SJSA1 (cell line): ENCODE results near the gene GALNT15. TPM values are rescaled to one million over a fixed set of nuclear protein-coding genes. Genes with fewer than 3 reads are reported as not detected.

Experiments
- DNase-seq, 2 experiments: peaks; one replicate each; pipeline ENCODE4 v3.0.0-alpha.2; 2015 to 2020; ENCODE audit warnings: low spot score in 2 of 2, low read depth in 1 of 2
- H3K27ac ChIP-seq: fragments of 250-450 bp; sonication (Bioruptor Pico); 2 replicates; pipeline ENCODE4 v1.5.1; 2020; ENCODE audit warnings: mild to moderate bottlenecking, moderate library complexity
- H3K27me3 ChIP-seq: fragments of 250-450 bp; sonication (Bioruptor Pico); replicated peaks from 2 replicates; pipeline ENCODE4 v1.5.1; 2020; ENCODE audit warnings: mild to moderate bottlenecking, moderate library complexity
- H3K36me3 ChIP-seq: fragments of 250-450 bp; sonication (Bioruptor Pico); 2 replicates; pipeline ENCODE4 v1.5.1; 2020; ENCODE audit warnings: mild to moderate bottlenecking
- H3K4me1 ChIP-seq: fragments of 250-450 bp; sonication (Bioruptor Pico); replicated peaks from 2 replicates; pipeline ENCODE4 v1.6.1; 2021; ENCODE audit warnings: mild to moderate bottlenecking
- H3K4me3 ChIP-seq: fragments of 250-450 bp; sonication (Bioruptor Pico); 2 replicates; pipeline ENCODE4 v1.5.1; 2020; ENCODE audit warnings: mild to moderate bottlenecking
- H3K9me3 ChIP-seq: fragments of 250-450 bp; sonication (Bioruptor Pico); replicated peaks from 2 replicates; pipeline ENCODE4 v1.5.1; 2020; ENCODE audit warnings: mild to moderate bottlenecking
- total RNA-seq: library from RNA; depleted of rRNA; stranded (reverse); fragments of >200 nt; shearing (Covaris generic); gene quantifications from 2 replicates; pipeline ENCODE4 v1.2.3, GENCODE V29; 2014

Gene GALNT15
- total RNA-seq, 1 experiment from 2014 or later: 1.3 TPM

DNA sequence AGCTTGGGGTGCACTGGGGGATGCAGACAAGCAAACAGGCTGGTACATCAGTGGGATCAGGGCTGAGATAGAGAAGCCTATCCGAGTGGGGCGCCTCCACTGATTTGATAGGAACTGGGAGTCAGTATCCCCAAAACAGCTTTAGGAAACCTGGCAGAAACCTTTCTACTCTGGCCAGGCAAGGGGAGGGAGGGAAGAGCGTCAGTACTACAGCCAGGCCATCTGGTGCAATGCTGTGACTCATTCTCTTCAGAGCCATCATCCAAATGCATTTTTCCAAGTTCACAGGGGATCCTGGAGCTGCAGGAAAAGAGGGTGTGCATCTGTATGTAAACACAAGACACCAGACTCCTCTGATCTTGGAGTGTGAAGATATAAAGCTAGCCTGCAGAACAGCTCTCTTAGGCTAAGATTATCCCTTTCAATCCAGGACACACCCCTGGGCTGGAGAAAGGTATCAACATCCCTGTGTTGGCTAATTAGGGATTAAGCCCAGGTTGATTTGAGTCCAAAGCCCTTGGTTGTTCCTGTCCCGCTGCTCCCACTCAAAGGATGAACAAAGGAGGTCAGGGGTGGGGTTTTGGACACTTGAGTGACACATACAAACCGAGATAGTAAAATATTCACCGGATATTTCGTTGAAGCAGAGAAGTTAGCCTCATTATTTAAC lies 9.3 kb downstream of the GALNT15 start:
- peaks cover 49% of the 10 kb centered on the region for H3K4me1 ChIP-seq
- H3K27ac ChIP-seq: peak overlapping the region; percentile 51
- H3K9me3 ChIP-seq: no peaks in the 10 kb centered on the region
- DNase-seq: peak; percentile 63 to 66
- no peak overlapping the region for H3K4me3 ChIP-seq
- H3K27me3 ChIP-seq: no peaks in the 10 kb centered on the region
- H3K36me3 ChIP-seq: no peaks in the 10 kb centered on the region

DNA sequence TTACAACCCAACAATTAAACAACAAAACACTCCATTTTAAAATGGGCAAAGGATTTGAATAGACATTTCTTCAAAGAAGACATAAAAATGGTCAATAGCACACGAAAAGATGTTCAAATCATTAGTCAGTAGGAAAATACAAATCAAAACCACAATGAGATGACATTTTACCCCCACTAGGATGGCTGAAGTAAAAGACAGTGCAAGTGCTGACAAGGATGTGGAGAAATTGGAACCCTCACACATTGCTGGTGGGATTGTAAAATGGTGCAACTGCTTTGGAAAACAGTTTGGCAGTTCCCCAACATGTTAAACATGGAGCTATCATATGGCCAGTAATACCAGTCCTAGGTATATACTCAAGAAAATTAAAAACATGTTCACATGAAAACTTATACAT lies 11.6 kb downstream of the GALNT15 start:
- Histone ChIP-seq H3K27ac (no peak overlapping the region), H3K27me3 (no peaks in the 10 kb centered on the region), H3K9me3 (no peaks in the 10 kb centered on the region), H3K36me3 (no peaks in the 10 kb centered on the region), H3K4me3 (no peak overlapping the region), H3K4me1 (peaks cover 25% of the 10 kb centered on the region)
- no peak for DNase-seq

- no peak for DNase-seq
- no peaks in the 10 kb centered on the region for H3K27me3 ChIP-seq
- H3K4me3 ChIP-seq: no peak overlapping the region
- no peak overlapping the region for H3K27ac ChIP-seq
- H3K9me3 ChIP-seq: no peaks in the 10 kb centered on the region
- H3K4me1 ChIP-seq: peaks cover 23% of the 10 kb centered on the region
- H3K36me3 ChIP-seq: no peaks in the 10 kb centered on the region
Measured at GRCh38 chr3:16186565-16186964, 12.1 kb downstream of the GALNT15 start.

GRCh38 chr3:16187213-16187790 lies 12.8 kb downstream of the GALNT15 start:
- Histone ChIP-seq H3K4me3 (no peak overlapping the region), H3K4me1 (peaks cover 23% of the 10 kb centered on the region), H3K27me3 (no peaks in the 10 kb centered on the region), H3K9me3 (no peaks in the 10 kb centered on the region), H3K27ac (no peak overlapping the region), H3K36me3 (no peaks in the 10 kb centered on the region)
- no peak for DNase-seq

DNA sequence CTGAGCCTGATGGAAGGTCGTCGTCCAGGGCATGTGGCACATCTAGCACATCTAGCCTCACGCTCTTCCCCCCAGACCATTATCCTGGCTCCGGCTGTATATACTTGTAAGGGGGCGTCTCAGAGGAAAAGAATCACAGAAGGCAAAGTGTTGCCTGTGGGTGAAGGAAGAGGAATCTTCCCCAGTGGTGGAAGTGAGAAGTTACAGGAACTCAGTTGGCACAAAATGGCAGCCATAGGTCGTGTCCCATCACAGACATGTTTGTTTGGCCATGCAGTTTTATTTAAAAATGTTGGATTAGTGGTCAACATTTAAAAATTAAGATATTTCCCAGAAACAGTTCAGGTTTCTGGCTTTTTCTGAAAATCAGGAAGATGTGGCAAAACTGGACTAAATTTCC lies 13.6 kb downstream of the GALNT15 start:
- no peaks in the 10 kb centered on the region for H3K36me3 ChIP-seq
- peaks cover 20% of the 10 kb centered on the region for H3K4me1 ChIP-seq
- no peak for DNase-seq
- no peak overlapping the region for H3K4me3 ChIP-seq
- no peaks in the 10 kb centered on the region for H3K27me3 ChIP-seq
- H3K27ac ChIP-seq: no peak overlapping the region
- H3K9me3 ChIP-seq: no peaks in the 10 kb centered on the region

DNA sequence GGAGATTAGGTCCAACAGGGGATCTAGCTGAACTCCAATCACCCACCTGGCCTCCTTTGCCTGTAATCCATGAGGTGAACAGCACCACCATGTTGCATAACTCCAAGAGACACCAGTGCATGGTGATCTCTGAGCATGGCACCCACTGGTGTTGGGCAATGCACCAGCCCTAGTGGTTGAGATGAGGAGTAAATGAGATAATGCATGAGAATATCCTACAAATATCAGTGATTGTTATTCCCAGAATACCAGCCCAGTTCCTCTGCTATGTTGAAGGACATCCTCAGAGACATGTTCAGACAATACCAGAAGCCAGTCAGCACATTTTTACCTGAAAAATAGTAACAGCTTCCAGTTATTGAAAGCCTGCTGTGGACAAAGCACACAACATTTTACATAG lies 14.7 kb downstream of the GALNT15 start:
- Histone ChIP-seq H3K4me1 (peaks cover 9% of the 10 kb centered on the region), H3K36me3 (no peaks in the 10 kb centered on the region), H3K27me3 (no peaks in the 10 kb centered on the region), H3K27ac (no peak overlapping the region), H3K9me3 (no peaks in the 10 kb centered on the region), H3K4me3 (no peak overlapping the region)
- no peak for DNase-seq

DNA sequence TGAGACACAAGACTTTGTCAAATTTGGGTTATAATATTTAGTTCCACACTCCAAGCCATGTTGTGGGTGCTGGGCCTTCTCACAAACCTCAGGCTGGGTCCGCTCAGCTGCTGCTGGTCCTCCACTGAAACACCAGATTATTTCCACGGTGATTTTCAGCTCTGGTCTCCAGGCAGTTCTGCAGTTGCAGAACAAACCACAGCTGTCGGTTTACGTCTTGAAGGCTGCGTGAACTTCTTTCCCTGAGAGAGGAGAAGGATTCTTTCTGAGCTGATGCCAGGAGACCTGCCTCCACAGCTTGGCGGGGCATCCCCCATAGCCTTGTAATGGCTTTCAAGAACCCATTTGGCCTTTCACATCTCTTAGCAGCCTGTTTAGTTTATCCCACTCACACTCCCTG lies 16.2 kb downstream of the GALNT15 start:
- H3K27ac ChIP-seq: no peak overlapping the region
- no peak overlapping the region for H3K4me3 ChIP-seq
- no peak for DNase-seq
- no peaks in the 10 kb centered on the region for H3K36me3 ChIP-seq
- peaks cover 5% of the 10 kb centered on the region for H3K4me1 ChIP-seq
- no peaks in the 10 kb centered on the region for H3K27me3 ChIP-seq
- H3K9me3 ChIP-seq: no peaks in the 10 kb centered on the region

- Histone ChIP-seq H3K27ac (no peak overlapping the region), H3K36me3 (no peaks in the 10 kb centered on the region), H3K9me3 (no peaks in the 10 kb centered on the region), H3K27me3 (no peaks in the 10 kb centered on the region), H3K4me1 (no peaks in the 10 kb centered on the region), H3K4me3 (no peak overlapping the region)
- no peak for DNase-seq
Measured at GRCh38 chr3:16191591-16191990, 17.1 kb downstream of the GALNT15 start.

DNA sequence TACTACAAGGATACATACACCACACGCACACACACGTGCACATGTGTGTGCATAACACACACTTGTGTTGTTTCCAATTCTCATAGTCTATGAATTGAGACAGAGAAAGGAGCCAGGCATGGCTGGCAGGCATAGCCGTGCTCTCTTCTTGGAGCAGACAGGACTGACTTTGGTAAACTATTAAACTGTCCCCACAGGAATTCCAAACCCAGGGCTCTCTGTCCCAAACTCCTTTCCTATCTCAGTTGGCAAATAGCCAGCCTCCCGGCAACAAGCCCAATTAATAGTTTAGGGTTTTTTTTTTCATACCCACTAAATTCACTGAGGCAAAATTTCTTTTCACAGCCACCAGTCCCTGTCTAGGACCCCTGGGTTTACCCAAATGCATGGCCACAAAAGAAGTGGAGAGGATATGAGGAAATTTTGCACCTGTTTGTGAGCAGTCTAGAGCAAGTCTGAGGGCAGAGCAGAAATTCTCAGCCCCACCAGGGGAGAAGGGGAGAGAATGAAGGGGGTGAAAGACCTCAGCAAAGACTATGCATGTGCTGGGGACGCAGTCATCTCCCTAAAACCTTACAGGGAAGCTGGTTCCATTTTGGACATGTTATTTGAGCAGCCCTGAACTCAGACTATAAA lies 17.8 kb downstream of the GALNT15 start:
- no peaks in the 10 kb centered on the region for H3K36me3 ChIP-seq

DNA sequence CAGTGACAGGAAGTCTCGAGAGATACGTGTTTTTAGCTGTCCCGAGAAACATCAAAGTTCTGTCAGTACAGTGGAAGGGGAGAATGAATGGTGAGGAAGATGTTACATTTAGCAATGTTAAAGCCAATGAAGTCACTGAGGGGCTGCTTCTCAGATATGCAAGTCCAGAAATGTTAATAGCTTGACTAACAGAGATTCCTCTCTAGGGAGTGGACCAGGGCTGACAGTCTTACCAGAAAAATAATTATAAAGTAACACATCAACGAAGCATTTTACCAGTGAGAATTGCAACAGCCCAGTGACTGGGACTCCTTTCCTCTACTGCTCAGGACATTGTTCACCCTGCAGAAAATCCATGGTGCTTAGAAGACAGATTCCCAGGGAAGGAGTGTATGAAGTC lies 23.9 kb downstream of the GALNT15 start:
- Histone ChIP-seq H3K27ac (no peak overlapping the region), H3K27me3 (no peaks in the 10 kb centered on the region), H3K4me1 (peaks cover 33% of the 10 kb centered on the region), H3K9me3 (no peaks in the 10 kb centered on the region), H3K36me3 (no peaks in the 10 kb centered on the region), H3K4me3 (no peak overlapping the region)
- no peak for DNase-seq

More for the DNA sequence above, 17.8 kb downstream of the GALNT15 start:
- Histone ChIP-seq H3K27me3 (no peaks in the 10 kb centered on the region), H3K4me1 (no peaks in the 10 kb centered on the region), H3K27ac (no peak overlapping the region), H3K9me3 (no peaks in the 10 kb centered on the region), H3K4me3 (no peak overlapping the region)
- no peak for DNase-seq

DNA sequence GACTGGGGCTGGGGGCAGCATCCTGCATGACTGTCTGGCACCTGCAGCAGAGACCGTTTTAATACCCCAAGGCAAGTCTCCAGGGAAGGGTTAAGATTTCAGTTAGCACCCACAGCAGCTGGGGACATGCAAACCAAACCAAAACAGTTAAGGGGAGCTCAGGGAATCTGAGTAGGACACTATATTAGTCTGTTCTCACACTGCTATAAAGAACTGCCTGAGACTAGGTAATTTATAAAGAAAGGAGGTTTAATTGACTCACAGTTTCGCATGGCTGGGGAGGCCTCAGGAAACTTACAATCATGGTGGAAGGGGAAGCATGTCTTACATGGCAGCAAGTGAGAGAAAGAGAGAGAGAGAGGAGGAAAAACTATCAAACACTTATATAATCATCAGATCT lies 25.3 kb downstream of the GALNT15 start:
- DNase-seq: no peak
- no peaks in the 10 kb centered on the region for H3K9me3 ChIP-seq
- no peaks in the 10 kb centered on the region for H3K27me3 ChIP-seq
- peaks cover 47% of the 10 kb centered on the region for H3K4me1 ChIP-seq
- no peak overlapping the region for H3K4me3 ChIP-seq
- no peaks in the 10 kb centered on the region for H3K36me3 ChIP-seq
- H3K27ac ChIP-seq: no peak overlapping the region

- DNase-seq: peak; percentile 37 to 63
- Histone ChIP-seq H3K4me3 (no peak overlapping the region), H3K4me1 (peaks cover 53% of the 10 kb centered on the region)
Measured at GRCh38 chr3:16200411-16200810, 25.9 kb downstream of the GALNT15 start.

GRCh38 chr3:16203031-16203430 lies 28.6 kb downstream of the GALNT15 start:
- Histone ChIP-seq H3K27ac (peak overlapping the region; percentile 53), H3K4me1 (peaks cover 78% of the 10 kb centered on the region), H3K36me3 (no peaks in the 10 kb centered on the region), H3K4me3 (no peak overlapping the region), H3K27me3 (no peaks in the 10 kb centered on the region), H3K9me3 (no peaks in the 10 kb centered on the region)
- peak in 1 of 2 experiments; percentile 69 for DNase-seq

More at GRCh38 chr3:16200411-16200810, 25.9 kb downstream of the GALNT15 start:
- Histone ChIP-seq H3K36me3 (no peaks in the 10 kb centered on the region), H3K27me3 (no peaks in the 10 kb centered on the region), H3K9me3 (no peaks in the 10 kb centered on the region), H3K27ac (0 out of 2 replicates have a peak overlapping the region, but pooled peaks have one; percentile 23)
